AG09319 (cell line): Measurements from ENCODE around the gene PROX2.

Experiments used
- DNase-seq: peaks from one replicate; pipeline ENCODE4 v3.0.0-alpha.2; 2010; ENCODE audit warnings: low read depth; ENCODE audit errors: extremely low read depth
- CTCF ChIP-seq: IDR thresholded peaks from 2 replicates; pipeline ENCODE4 v1.5.1; 2011; ENCODE audit warnings: low read depth, mild to moderate bottlenecking, inconsistent platforms, low read length, moderate library complexity

Gene PROX2

DNA sequence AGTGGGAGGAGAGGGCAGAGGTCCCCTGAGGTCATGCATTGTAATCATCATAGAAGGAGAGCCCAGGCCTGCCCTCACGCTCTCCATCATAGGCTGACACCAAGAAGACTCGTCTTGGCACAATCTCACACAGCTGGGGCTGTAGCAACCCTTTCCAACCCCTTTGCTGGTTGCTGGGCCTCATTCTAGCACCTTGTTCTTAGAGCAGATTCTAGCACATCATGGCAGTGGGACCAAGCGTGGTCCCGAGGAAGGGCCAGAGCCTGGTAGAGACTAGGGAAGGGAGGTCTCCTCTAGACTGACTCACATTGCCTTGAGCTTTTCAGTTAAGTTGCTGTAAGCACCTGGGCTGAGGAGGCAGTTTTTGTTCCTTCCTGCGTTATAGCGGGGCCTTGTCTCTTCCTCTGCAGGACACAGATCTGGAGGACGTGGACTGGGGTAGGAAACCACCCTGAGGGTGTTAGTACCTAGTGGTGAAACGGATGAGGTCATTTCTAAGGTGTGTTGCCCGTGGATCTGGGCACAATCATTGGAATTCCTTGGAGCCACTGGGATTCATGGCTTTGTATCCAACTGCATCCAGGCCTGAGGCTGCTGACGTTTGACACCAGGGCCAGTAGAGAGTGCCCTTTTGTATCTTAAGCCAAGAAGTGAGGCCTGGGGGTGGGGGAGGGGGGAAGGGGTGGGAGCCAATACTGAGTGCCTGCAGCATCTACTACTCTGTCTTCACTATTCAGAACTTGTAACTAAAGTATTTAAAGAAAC is 27.2 kb upstream of the PROX2 start:
- no peak for DNase-seq
- no peak for TF ChIP-seq CTCF

DNA sequence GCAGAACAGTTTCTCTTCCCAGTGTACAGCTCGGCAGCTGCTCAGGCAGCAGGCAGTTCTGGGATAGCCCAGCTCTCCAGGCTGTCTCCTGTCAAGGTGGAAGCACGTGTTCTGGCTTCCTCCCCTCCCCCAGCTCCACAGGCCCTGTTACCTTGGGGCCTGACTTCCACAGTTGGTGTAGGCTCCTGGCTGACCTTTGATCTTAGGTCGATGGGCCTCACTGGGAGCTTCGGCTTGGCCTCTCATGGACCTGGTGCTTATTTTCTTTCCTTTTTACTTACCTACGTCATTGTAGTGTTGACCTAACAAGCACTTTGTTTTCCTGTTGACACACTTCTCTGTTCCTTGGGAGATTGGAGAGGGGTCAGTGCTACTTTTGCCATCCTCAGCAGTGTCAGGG is 22.7 kb upstream of the PROX2 start:
- DNase-seq, result no peak
- no peak for TF ChIP-seq CTCF

GRCh38 chr14:74898083-74898482 is 22.1 kb upstream of the PROX2 start:
- no peak for TF ChIP-seq CTCF
- DNase-seq, result no peak

DNA sequence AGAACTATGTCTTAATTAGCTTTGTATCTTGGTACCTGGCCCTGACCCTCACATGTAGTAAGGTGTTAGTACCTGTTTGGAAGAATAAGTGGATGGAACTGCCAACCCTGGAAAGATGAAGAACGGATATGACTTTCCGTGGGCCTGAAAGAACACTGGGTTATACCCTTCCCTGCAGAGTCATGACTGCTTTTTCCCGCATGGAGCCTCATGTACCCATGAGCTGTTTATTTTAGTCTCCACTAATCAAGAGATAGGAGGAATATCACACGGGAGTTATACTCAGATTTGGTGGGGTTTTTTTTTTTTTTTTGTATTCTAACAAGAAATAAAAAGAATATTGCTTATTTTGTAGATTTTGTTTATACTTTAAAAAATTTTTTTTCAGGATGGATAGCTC is 21.7 kb upstream of the PROX2 start:
- TF ChIP-seq CTCF, result no peak
- no peak for DNase-seq

DNA sequence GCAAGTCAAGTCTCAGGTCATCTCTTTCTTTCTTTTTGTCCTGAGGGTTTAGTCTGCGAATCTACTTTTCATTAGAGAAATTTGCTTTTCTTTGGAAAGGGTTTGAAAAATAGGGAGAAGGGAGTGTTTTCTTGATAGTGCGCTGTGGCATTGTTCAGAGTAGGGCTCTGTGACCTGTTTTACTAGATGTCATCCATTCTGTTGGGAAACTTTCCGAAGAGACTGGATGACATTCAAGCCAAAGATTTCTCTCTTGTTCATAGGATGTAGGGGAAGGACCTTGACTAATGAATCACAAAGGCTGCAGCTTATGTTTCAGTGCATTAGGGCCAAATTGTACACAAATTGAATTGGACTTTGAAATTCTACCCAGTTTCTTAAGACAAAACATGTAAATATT is 20.5 kb upstream of the PROX2 start:
- TF ChIP-seq CTCF, result no peak
- no peak for DNase-seq

DNA sequence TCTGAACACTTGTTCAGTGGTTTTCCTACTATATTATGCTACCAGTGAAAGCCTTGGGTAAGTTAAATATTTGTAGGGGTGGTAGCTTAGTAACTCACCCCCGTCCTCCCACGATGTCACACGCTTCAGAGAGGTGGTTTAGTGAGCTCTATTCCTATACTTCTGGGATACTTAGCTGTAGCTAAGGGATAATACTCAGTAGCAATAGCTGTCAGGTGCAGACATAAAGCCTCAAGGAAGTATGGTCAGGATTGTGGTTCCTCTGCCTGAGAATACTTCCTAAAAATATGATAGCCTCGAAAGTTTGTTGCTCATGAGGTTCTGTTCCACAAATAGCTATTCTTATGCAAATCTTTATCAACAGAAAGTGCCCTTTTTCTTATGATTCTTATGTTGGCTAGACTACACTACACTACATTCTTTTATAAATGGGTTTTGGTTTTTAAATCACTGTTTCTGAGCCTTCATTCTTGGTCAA is 17.7 kb upstream of the PROX2 start:
- DNase-seq, result no peak
- TF ChIP-seq CTCF, result no peak

DNA sequence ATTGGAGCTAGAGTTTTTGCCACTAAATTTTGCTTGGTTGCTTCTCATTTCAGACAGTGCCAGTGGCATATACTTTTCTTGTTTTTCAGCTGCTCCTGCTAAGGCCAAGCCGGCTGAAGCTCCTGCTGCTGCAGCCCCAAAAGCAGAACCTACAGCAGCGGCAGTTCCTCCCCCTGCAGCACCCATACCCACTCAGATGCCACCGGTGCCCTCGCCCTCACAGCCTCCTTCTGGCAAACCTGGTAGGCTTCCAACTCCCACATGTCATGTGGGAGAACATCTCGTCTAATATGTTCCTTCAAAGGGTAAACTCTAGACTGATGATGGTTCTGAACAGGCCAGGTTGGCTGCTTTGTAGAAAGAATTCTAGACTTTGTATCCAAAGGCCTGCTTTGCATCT is 16.8 kb upstream of the PROX2 start:
- DNase-seq, result no peak
- TF ChIP-seq CTCF, result no peak
